ENCODE measurements around the gene ZBTB40.

The ZBTB40 gene

GRCh38 chr1:22500471-22500870, 48.8 kb downstream of the ZBTB40 start (continued):
- TF ChIP-seq ZSCAN30 (tag by site-specific recombination; IDR thresholded peaks at IDR 0.05) (no peak), ZNF521 (tag by site-specific recombination; IDR thresholded peaks at IDR 0.05) (no peak), ZNF704 (tag by site-specific recombination; IDR thresholded peaks at IDR 0.05) (no peak), ZFP41 (tag by site-specific recombination; IDR thresholded peaks at IDR 0.05; ENCODE audit: borderline replicate concordance) (no peak), ZNF280D (tag by site-specific recombination; IDR thresholded peaks at IDR 0.05) (no peak), KLF17 (tag by site-specific recombination; IDR thresholded peaks at IDR 0.05) (no peak), HIC1 (tag by site-specific recombination; IDR thresholded peaks at IDR 0.05) (no peak), TRIM28 (IDR thresholded peaks at IDR 0.05; ENCODE audit: borderline replicate concordance, low read length) (peak; percentile 65; the same call in 1 of the 2 replicates), PATZ1 (tag by site-specific recombination; IDR thresholded peaks at IDR 0.05) (peak; percentile 44; the same call in 1 of the 2 replicates), SP3 (tag by site-specific recombination; IDR thresholded peaks at IDR 0.05) (no peak), ZNF211 (tag by site-specific recombination; IDR thresholded peaks at IDR 0.05; ENCODE audit: low read depth) (no peak), TSHZ1 (tag by site-specific recombination; IDR thresholded peaks at IDR 0.05; ENCODE audit: borderline replicate concordance) (no peak; the same call in 1 of the 2 replicates), ZNF266 (tag by site-specific recombination; IDR thresholded peaks at IDR 0.05; ENCODE audit: low read depth) (no peak), ZBTB10 (tag by site-specific recombination; IDR thresholded peaks at IDR 0.05) (no peak), ZNF280C (tag by site-specific recombination; IDR thresholded peaks at IDR 0.05) (no peak), ZNF138 (tag by site-specific recombination; IDR thresholded peaks at IDR 0.05; ENCODE audit: borderline replicate concordance) (no peak), SP7 (tag by site-specific recombination; IDR thresholded peaks at IDR 0.05) (peak; percentile 96), ZBTB49 (tag by site-specific recombination; IDR thresholded peaks at IDR 0.05; ENCODE audit: low read depth) (no peak)
